Heart right ventricle (tissue), 16 donors: ENCODE results near the gene SMPDL3A. TPM values are rescaled to one million over a fixed set of nuclear protein-coding genes. Genes with fewer than 3 reads are reported as not detected.

Experiments
- ATAC-seq, 8 donors: fragments of 200-7000 bp; cut with Tn5 transposase; one replicate each; pipeline ENCODE4 v1.9.1; 2020; ENCODE audit warnings: mild to moderate bottlenecking in 8 of 8, moderate library complexity in 8 of 8, moderate number of reproducible peaks in 1 of 8
- DNase-seq, 2 donors: peaks; one replicate each; pipeline ENCODE4 v3.0.0-alpha.2; 2020
- H3K27ac ChIP-seq, 10 donors: fragments of 200-600 bp; sonication (generic) in 2 of 10; one replicate each; pipeline versions ENCODE4 v1.5.0 to v1.8.0; 2020 to 2022; ENCODE audit warnings: mild to moderate bottlenecking in 3 of 10
- H3K27me3 ChIP-seq, 7 donors: fragments of 200-600 bp; one replicate each; pipeline ENCODE4 v1.8.0; 2021 to 2022; ENCODE audit warnings: mild to moderate bottlenecking in 2 of 7
- H3K36me3 ChIP-seq, 9 donors: fragments of 200-600 bp; sonication (generic) in 1 of 9; one replicate each; pipeline versions ENCODE4 v1.5.0 to v1.8.0; 2020 to 2022; ENCODE audit warnings: mild to moderate bottlenecking in 2 of 9
- H3K4me1 ChIP-seq, 9 donors: fragments of 200-600 bp; sonication (generic) in 1 of 9; one replicate each; pipeline versions ENCODE4 v1.5.0 to v1.8.0; 2020 to 2022; ENCODE audit warnings: mild to moderate bottlenecking in 4 of 9
- H3K4me3 ChIP-seq, 10 donors: fragments of 200-600 bp; sonication (generic) in 2 of 10; one replicate each; pipeline versions ENCODE4 v1.5.0 to v1.8.0; 2020 to 2022; ENCODE audit warnings: mild to moderate bottlenecking in 7 of 10, moderate library complexity in 2 of 10
- H3K9me3 ChIP-seq, 11 donors: fragments of 200-600 bp in 10 of 11; sonication (generic) in 2 of 11; one replicate each; pipeline versions ENCODE4 v1.5.0 to v1.8.0; 2013 to 2022; ENCODE audit warnings: mild to moderate bottlenecking in 2 of 11, control low read depth in 1 of 11, moderate library complexity in 1 of 11
- WGBS, 2 donors: extraction: QIAGEN DNeasy Blood & Tissue Kit; methylation state at CpG; one replicate each; pipeline ENCODE4 v1.1.7; 2013; ENCODE audit warnings: inconsistent platforms in 1 of 2; 5-methylcytosine and 5-hydroxymethylcytosine counted together
- intact Hi-C, 10 donors: fragments of 100-400 bp; cut with DNase I; formaldehyde crosslinking; loops; one replicate each; pipeline versions ENCODE4 v1.11.1 to v1.14.2; 2022
- polyA plus RNA-seq, 2 donors: library from polyadenylated mRNA; stranded (reverse); fragments of 200-250 nt; gene quantifications; one replicate each; pipeline ENCODE4 v1.2.3, GENCODE V29; 2013
- total RNA-seq, 10 donors: library from RNA; stranded (reverse); fragmentation: NEBNext Ultra II Directional in 3 of 10; extraction: Animal tissue kit (Norgen Biotek cat#: 25700) in 3 of 10; gene quantifications; one replicate each; pipeline versions ENCODE4 v1.2.1 to v1.2.4, GENCODE V29; 2021 to 2023
- TF ChIP-seq, protein P1 (sequence below), 9 donors: fragments of 200-600 bp; sonication (generic) in 2 of 9; IDR thresholded peaks; one replicate each; pipeline versions ENCODE4 v1.5.0 to v1.8.0; 2021 to 2022; ENCODE audit warnings: antibody characterized with exemption in 9 of 9, mild to moderate bottlenecking in 5 of 9, moderate library complexity in 1 of 9
- donor health status: Arrhythmogenic right ventricular cardiomyopathy.
- donor health status: ischemic (EF 13 %, LVEDD 7.1; RV severe dilation, severe dysfunction).
- donor health status: healthy with polysubstance abuse.
- donor health status: DM: no; HTN: yes; CAD: no.
- donor health status: DM: no; HTN: no; CAD: no.
- donor health status: ischemic (EF 25% LVEDD 6.9; RV normal size, moderate dysfunction).
- donor health status: ischemic (EF 25% LVEDD 5.7; RV mildly dilated, moderate dysfunction).
- donor health status: healthy.
- donor health status: DM: yes; HTN: yes; CAD: no.
- donor health status: Ischemic cardiomyopathy.
- donor health status: ischemic (EF 35%, LVEDD 5.7; RV mildly dilated, moderate dysfunction).
- donor health status: nonischemic (EF 11% LVEDD 7.7; RV severe dilation, severe dysfunction).
- donor health status: DM: yes; HTN: yes; CAD: no.
- donor health status: PGD.
- donor health status: ischemic (EF 29% LVEDD 5.4; RV normal size, mild dysfunction).
- donor health status: nonischemic (EF 23%, LVEDD 6.1; RV moderate dilation, normal function).

SMPDL3A gene
- total and polyA plus RNA-seq, 12 donors: 2.5 to 6.7 (median 3.9) TPM

DNA sequence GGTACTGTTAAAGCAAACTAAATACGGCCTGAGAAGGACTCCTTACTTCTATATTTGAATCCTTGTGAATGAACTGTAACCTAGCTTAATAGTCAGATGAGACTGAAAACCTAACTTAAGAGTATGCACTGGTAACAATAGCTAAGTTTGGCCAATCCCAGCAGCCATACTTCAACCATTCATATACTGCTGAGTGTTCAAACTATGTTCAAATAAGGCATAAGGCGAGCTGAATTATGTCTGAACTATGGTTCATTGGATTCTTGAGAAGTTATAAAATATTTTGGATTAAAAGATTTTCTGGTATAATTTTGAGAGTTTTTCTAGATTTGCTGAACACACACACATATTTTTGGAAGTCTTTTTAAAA, 2.2 kb downstream of the SMPDL3A start:
- Histone ChIP-seq H3K27me3 (peaks cover 0 to 5% (median 0%) of the 10 kb centered on the region in 7 donors), H3K36me3 (no peaks in the 10 kb centered on the region), H3K4me3 (peak overlapping the region in 1 of 10 donors; percentile 16), H3K4me1 (peaks cover 0 to 32% (median 17%) of the 10 kb centered on the region in 9 donors), H3K27ac (peak overlapping the region in 1 of 10 donors; percentile 93), H3K9me3 (no peaks in the 10 kb centered on the region)
- ATAC-seq (no peak), DNase-seq (no peak)
- intact Hi-C loops: no loop called here
- TF ChIP-seq, protein P1, sequence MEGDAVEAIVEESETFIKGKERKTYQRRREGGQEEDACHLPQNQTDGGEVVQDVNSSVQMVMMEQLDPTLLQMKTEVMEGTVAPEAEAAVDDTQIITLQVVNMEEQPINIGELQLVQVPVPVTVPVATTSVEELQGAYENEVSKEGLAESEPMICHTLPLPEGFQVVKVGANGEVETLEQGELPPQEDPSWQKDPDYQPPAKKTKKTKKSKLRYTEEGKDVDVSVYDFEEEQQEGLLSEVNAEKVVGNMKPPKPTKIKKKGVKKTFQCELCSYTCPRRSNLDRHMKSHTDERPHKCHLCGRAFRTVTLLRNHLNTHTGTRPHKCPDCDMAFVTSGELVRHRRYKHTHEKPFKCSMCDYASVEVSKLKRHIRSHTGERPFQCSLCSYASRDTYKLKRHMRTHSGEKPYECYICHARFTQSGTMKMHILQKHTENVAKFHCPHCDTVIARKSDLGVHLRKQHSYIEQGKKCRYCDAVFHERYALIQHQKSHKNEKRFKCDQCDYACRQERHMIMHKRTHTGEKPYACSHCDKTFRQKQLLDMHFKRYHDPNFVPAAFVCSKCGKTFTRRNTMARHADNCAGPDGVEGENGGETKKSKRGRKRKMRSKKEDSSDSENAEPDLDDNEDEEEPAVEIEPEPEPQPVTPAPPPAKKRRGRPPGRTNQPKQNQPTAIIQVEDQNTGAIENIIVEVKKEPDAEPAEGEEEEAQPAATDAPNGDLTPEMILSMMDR (IDR thresholded peaks at IDR 0.05): no peak
- 93 to 95% methylated on average over 2 of the region's 2 CpGs for WGBS, 2 donors

DNA sequence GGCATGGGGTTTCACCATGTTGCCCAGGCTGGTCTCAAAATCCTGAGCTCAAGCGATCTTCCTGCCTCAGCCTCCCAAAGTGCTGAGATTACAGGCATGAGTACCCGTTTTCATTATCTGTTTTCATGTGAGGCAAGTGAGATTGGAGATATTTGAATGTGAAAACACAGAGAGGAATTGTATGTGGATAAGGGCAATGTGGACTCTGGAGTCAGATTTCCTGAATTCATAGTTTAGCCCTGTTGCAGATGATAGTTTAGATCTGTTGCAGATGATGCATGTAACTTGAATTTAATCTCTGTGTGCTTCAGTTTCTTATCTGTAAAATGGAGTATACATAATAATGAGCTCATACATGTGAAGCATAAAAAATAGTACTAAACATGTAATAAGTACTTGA, 3.7 kb downstream of the SMPDL3A start:
- Histone ChIP-seq H3K4me3 (no peak overlapping the region), H3K36me3 (peaks cover 0 to 6% (median 0%) of the 10 kb centered on the region in 9 donors), H3K27ac (no peak overlapping the region), H3K4me1 (peaks cover 0 to 32% (median 17%) of the 10 kb centered on the region in 9 donors), H3K9me3 (no peaks in the 10 kb centered on the region), H3K27me3 (peaks cover 0 to under 1% (median 0%) of the 10 kb centered on the region in 7 donors)
- DNase-seq (no peak), ATAC-seq (no peak)
- TF ChIP-seq, protein P1 (IDR thresholded peaks at IDR 0.05): no peak
- WGBS, 2 donors: 74 to 76% methylated on average over 2 of the region's 2 CpGs
- intact Hi-C loops: no loop called here

DNA sequence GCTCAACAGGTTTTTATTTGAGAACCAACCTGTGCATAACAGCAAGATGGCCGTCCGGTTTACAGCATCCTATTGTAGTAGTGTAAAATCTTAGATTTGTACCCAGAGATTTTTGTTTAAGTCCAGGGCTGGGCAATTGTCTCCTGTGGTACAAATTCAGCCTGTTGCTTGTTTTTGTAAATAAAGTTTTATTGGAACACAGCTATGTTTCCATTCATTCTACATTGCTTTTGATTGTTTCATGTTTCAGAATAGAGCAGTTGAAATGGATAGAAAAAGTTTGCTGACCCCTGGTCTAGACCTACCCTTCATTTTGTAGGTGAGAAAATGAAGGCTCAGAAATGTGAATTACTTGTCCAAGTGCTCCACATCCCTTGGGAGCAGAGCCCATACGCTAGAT, 8.5 kb downstream of the SMPDL3A start:
- Histone ChIP-seq H3K4me3 (no peak overlapping the region), H3K27me3 (no peaks in the 10 kb centered on the region), H3K36me3 (peaks cover 0 to 12% (median 0%) of the 10 kb centered on the region in 9 donors), H3K9me3 (no peaks in the 10 kb centered on the region), H3K27ac (no peak overlapping the region), H3K4me1 (peaks cover 0 to 7% (median 3%) of the 10 kb centered on the region in 9 donors)
- intact Hi-C loops: no loop called here
- 93 to 98% methylated on average over 3 of the region's 3 CpGs for WGBS, 2 donors
- ATAC-seq (no peak), DNase-seq (no peak)
- TF ChIP-seq, protein P1 (IDR thresholded peaks at IDR 0.05): no peak

DNA sequence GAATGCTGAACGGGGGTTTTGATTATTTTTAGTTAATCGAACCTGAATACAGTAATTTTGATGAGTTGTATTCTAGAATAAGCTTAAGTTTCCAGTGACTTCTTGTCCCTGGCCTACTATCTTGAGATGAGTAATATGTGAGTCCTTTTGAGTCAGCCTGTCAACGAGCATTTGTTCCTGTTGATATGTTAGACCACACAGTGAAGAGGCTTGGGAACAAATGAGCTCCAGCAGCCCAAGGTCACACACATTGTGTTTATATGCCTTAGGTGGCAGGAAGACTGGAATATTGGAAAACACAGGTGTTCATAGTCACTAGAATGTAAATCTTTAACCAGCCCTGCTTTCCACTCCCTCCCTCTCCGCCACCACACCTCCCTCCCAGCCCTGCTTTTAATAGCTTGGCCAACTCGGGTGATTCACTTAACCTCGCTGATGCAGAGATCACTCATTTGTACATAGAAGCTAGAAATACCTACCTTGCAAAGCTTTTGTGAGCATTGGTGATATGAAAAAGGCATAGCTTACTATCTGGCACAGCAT, 9.1 kb downstream of the SMPDL3A start:
- ATAC-seq (peak in 4 of 8 donors; percentile 58 to 88 (median 78)), DNase-seq (no peak)
- Histone ChIP-seq H3K27ac (peak overlapping the region in 1 of 10 donors; percentile 31), H3K36me3 (peaks cover 0 to 12% (median 0%) of the 10 kb centered on the region in 9 donors), H3K4me1 (peaks cover 0 to 7% (median 3%) of the 10 kb centered on the region in 9 donors), H3K27me3 (no peaks in the 10 kb centered on the region), H3K9me3 (no peaks in the 10 kb centered on the region), H3K4me3 (no peak overlapping the region)
- intact Hi-C loops: no loop called here
- TF ChIP-seq, protein P1 (IDR thresholded peaks at IDR 0.05): no peak
- 56 to 66% methylated on average over 6 of the region's 6 CpGs for WGBS, 2 donors
